ENCODE data around the gene NEK9.
A peak's percentile ranks its signal among the peaks of the same experiment; 100 is the strongest.

The NEK9 gene

DNA sequence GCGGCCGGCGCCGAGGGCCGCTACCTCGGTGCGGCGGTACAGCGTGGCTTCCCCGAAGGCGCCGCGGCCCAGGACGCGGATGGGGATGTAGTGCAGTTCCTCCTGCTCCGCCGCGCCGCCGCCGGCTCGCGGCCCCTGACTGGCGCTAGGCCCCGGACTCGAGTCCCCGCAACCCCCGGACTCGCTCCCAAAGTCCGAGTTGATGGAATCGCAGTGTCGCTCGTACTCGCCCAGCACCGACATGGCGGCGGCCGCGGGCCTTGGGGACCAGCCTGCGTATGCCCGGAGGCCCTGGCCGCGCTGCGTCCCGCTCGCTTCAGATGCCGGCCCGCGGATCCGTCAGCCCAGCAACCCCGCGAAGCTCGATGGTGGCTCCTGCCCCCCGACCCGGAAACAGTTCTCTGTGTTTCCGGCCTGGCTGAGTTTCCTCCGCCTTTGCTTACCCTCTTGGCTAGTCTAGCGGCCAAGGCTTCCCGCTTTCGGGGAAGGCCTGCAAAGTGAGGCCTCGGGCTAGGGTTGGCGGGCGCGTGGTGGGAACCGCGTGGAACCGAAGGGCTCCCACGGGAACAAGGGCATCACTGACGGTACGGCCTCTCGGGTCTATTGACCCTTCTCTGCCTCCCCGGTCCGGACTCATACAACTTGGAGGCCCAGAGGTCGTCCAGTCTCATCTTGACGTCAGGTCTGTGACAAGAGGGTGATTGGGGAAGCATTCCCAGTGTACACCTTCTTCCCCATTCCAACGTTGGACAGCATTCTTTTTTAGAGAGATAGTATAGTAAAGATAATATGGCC lies at the start of gene NEK9:
NEK9 (minus strand) TSS at position 370 of the 795 bp plus-strand sequence; CDS start at position 243, 127 bp downstream.
- Mint-ChIP-seq H3K9me3 (no peaks in the 10 kb centered on the region), H3K27ac (peak within 1 kb of the TSS; percentile 99), H3K4me3 (peak within 1 kb of the TSS; percentile 80 to 95), H3K27me3 (no peaks in the 10 kb centered on the region), H3K4me1 (peaks cover 40% of the 10 kb centered on the region)
- DNase-seq: peak; percentile 86 to 91
- peak; percentile 97 for ATAC-seq

- Mint-ChIP-seq H3K27me3 (no peaks in the 10 kb centered on the region), H3K4me3 (peak within 1 kb of the TSS; percentile 91 to 93), H3K4me1 (peaks cover 51% of the 10 kb centered on the region), H3K27ac (peak within 1 kb of the TSS; percentile 98 to 99), H3K9me3 (no peaks in the 10 kb centered on the region)
- DNase-seq (peak; percentile 89 to 91), ATAC-seq (peak; percentile 89)
Measured at GRCh38 chr14:75176142-75176820, 49.4 kb upstream of the NEK9 start, which contains the start of gene TMED10. TMED10 (minus strand) TSS chr14:75176612; CDS start chr14:75176579, 33 bp downstream.

- DNase-seq: no peak
- Mint-ChIP-seq H3K4me3 (peak overlapping the region; percentile 91 to 93), H3K27me3 (no peaks in the 10 kb centered on the region), H3K4me1 (peaks cover 57% of the 10 kb centered on the region), H3K27ac (peak overlapping the region; percentile 98 to 99), H3K9me3 (no peaks in the 10 kb centered on the region)
- peak; percentile 15 for ATAC-seq
Measured at GRCh38 chr14:75175677-75176141, 48.9 kb upstream of the NEK9 start.

DNA sequence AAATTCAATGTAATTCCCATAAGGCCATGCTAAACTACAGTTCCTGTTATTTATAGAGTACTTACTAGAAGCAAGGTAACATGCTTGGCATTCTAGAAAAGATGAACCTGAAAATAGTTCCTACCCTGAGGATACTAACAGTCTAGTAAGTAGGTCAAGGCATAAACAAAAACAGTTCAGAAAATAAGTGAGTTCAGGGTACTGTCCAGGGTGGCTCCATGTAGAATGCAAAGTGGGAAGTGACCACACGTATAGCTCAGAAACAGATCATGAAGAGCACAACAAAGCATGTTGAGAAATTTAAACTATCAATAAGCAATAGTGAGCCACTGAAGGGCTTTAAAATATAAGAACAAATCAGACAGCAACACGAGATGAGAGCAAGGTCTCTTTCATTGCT lies 47.2 kb upstream of the NEK9 start:
- H3K27me3 Mint-ChIP-seq: no peaks in the 10 kb centered on the region
- ATAC-seq (no peak), DNase-seq (no peak)
- peak overlapping the region; percentile 68 to 91 for H3K4me3 Mint-ChIP-seq
- no peaks in the 10 kb centered on the region for H3K9me3 Mint-ChIP-seq
- H3K27ac Mint-ChIP-seq: peak overlapping the region in 1 of 2 donors; percentile 50
- H3K4me1 Mint-ChIP-seq: peaks cover 73% of the 10 kb centered on the region

- peak overlapping the region in 1 of 2 donors; percentile 66 for H3K27ac Mint-ChIP-seq
- no peaks in the 10 kb centered on the region for H3K9me3 Mint-ChIP-seq
- no peaks in the 10 kb centered on the region for H3K27me3 Mint-ChIP-seq
Measured at GRCh38 chr14:75170772-75171171, 43.9 kb upstream of the NEK9 start.

GRCh38 chr14:75168586-75169335 lies 41.9 kb upstream of the NEK9 start:
- no peaks in the 10 kb centered on the region for H3K9me3 Mint-ChIP-seq
- H3K4me1 Mint-ChIP-seq: peaks cover 81% of the 10 kb centered on the region
- no peak for DNase-seq

More at GRCh38 chr14:75170772-75171171, 43.9 kb upstream of the NEK9 start:
- no peak overlapping the region for H3K4me3 Mint-ChIP-seq
- ATAC-seq (no peak), DNase-seq (no peak)
- H3K4me1 Mint-ChIP-seq: peaks cover 93% of the 10 kb centered on the region

GRCh38 chr14:75167325-75167724 lies 40.5 kb upstream of the NEK9 start:
- Mint-ChIP-seq H3K27ac (peak overlapping the region in 1 of 2 donors; percentile 23), H3K4me3 (no peak overlapping the region), H3K4me1 (peaks cover 74% of the 10 kb centered on the region), H3K9me3 (no peaks in the 10 kb centered on the region), H3K27me3 (no peaks in the 10 kb centered on the region)
- DNase-seq (no peak), ATAC-seq (no peak)

More at GRCh38 chr14:75168586-75169335, 41.9 kb upstream of the NEK9 start:
- H3K27me3 Mint-ChIP-seq: no peaks in the 10 kb centered on the region
- no peak for ATAC-seq
- H3K27ac Mint-ChIP-seq: no peak overlapping the region
- H3K4me3 Mint-ChIP-seq: no peak overlapping the region

DNA sequence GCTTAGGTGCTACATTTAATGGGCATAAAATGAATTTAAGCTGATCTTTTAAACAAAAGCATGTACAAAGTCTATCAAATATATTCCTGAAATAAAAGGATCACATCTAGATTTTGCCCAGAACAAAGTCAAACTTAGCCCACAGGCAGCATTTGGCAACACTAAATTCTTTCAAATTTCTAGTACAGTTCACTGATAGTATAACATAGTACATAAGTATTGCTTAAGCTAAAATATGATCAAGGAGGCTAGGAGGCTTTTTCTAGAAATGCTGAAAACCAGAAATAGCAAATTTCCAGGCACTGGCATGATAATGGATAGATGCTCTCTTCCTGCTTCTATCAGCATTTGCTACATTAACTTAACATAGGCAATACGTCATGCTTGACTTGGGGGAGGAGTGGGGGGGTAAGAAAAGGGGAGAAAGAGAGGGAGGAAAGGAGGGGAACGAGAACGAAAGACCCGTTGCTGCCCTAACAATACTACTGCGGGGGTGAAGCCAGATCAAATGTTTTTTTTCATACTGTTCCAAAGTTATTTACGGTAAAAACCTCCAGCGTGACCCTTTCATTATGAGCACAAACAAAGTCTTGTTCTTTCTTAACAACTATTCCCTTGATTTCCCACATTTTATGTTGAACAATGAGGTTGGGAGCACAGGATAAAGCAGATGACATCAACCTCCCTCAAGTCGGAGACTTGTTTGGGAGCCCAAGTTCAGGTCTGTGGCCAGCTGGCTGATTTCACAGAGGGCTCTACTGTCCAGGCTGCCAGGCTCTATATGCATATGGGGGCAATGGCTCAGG lies 38.9 kb upstream of the NEK9 start:
- DNase-seq: no peak
- Mint-ChIP-seq H3K4me3 (no peak overlapping the region), H3K4me1 (peaks cover 74% of the 10 kb centered on the region), H3K9me3 (no peaks in the 10 kb centered on the region), H3K27me3 (no peaks in the 10 kb centered on the region), H3K27ac (peak overlapping the region in 1 of 2 donors; percentile 34)
- ATAC-seq: no peak

DNA sequence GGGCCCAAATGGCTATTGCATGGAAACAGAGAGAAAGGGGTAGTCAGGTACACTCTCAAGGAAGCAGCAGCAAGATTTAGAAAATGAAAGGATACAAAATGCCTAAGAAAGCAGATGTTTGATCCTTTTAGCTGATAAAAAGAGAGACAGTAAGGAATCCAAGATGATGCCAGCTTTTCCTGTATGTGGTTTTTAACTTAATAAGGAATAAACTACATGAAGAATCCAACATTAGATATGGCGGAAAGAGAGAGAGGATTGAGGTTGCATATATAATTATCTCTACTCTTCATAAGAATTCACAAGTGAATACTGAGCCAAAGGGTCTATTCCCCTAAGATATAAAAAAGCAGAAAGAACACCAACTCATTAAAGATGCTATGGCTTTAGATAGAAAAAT lies 38.0 kb upstream of the NEK9 start:
- DNase-seq (no peak), ATAC-seq (no peak)
- Mint-ChIP-seq H3K27ac (no peak overlapping the region), H3K27me3 (no peaks in the 10 kb centered on the region), H3K4me3 (no peak overlapping the region), H3K9me3 (no peaks in the 10 kb centered on the region), H3K4me1 (peaks cover 74% of the 10 kb centered on the region)

- Mint-ChIP-seq H3K9me3 (no peaks in the 10 kb centered on the region), H3K27me3 (no peaks in the 10 kb centered on the region), H3K4me3 (no peak overlapping the region), H3K4me1 (peaks cover 74% of the 10 kb centered on the region), H3K27ac (no peak overlapping the region)
- no peak for ATAC-seq
- DNase-seq: no peak
Measured at GRCh38 chr14:75163677-75164076, 36.8 kb upstream of the NEK9 start.

DNA sequence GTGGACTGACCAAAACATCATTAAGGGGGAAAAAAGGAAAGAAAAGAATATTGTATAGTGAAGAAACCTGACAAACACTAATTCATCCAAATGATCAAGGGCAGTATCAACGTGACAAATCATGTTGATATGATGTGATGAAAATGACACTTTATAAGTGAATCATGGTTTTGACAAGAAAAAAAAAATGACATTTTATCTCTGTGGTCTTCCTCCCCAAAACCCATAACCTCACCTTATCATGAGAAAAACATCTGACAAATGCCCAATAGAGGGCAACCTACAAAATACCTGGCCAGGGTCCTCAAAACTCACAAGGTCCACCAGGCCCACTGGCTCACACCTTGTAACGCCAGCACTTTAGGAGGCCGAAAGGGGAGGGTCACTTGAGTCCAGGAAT lies 35.8 kb upstream of the NEK9 start:
- DNase-seq: no peak
- Mint-ChIP-seq H3K27ac (peak overlapping the region in 1 of 2 donors; percentile 10), H3K4me3 (no peak overlapping the region), H3K4me1 (peaks cover 65% of the 10 kb centered on the region), H3K27me3 (no peaks in the 10 kb centered on the region), H3K9me3 (no peaks in the 10 kb centered on the region)
- ATAC-seq: peak; percentile 48

- Mint-ChIP-seq H3K4me1 (peaks cover 69% of the 10 kb centered on the region), H3K4me3 (peak overlapping the region in 1 of 2 donors; percentile 78)
- DNase-seq: no peak
Measured at GRCh38 chr14:75158843-75159614, 32.2 kb upstream of the NEK9 start.

GRCh38 chr14:75156901-75157300 lies 30.1 kb upstream of the NEK9 start:
- no peak overlapping the region for H3K27ac Mint-ChIP-seq
- H3K4me3 Mint-ChIP-seq: peak overlapping the region; percentile 36 to 40
- H3K27me3 Mint-ChIP-seq: no peaks in the 10 kb centered on the region
- ATAC-seq (peak; percentile 69), DNase-seq (no peak)
- H3K9me3 Mint-ChIP-seq: no peaks in the 10 kb centered on the region
- peaks cover 65% of the 10 kb centered on the region for H3K4me1 Mint-ChIP-seq

More at GRCh38 chr14:75158843-75159614, 32.2 kb upstream of the NEK9 start:
- peak overlapping the region; percentile 76 to 96 for H3K27ac Mint-ChIP-seq
- H3K27me3 Mint-ChIP-seq: no peaks in the 10 kb centered on the region
- ATAC-seq: peak; percentile 92
- H3K9me3 Mint-ChIP-seq: no peaks in the 10 kb centered on the region

DNA sequence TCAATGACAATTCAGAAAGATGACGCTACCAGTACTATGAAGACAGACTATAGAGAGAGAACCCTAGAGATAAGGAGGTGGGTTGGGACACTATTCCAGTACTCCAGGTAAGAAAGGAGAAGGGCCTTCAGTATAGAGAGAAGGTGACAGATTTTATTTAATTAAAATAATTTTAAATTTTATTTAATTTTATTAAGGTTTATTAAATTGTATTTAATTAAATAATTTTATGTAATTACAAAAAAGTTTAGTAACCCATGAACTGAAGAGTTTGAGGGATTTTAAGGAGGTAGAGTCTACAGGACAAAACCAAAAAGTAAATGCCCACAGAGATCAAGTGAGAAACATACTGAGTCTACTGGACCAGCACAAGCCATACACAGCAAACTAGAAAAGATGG lies 29.3 kb upstream of the NEK9 start:
- Mint-ChIP-seq H3K27ac (peak overlapping the region in 1 of 2 donors; percentile 75), H3K4me3 (no peak overlapping the region), H3K9me3 (no peaks in the 10 kb centered on the region), H3K27me3 (no peaks in the 10 kb centered on the region), H3K4me1 (peaks cover 60% of the 10 kb centered on the region)
- DNase-seq (no peak), ATAC-seq (no peak)

Data from stimulated activated naive CD8-positive, alpha-beta T cell treated with anti-CD3 and anti-CD28 coated beads, Interleukin-15, amount 100 ng/mL, for 72 hours (primary cell).